ENCODE data around the gene GRID2.

GRCh38 chr4:93693141-93693540 lies 1389.4 kb downstream of the GRID2 start:
- no peak for TF ChIP-seq CTCF (IDR thresholded peaks at IDR 0.05)
- TF ChIP-seq POLR2A (IDR thresholded peaks at IDR 0.05) = no peak

Measured in stomach (tissue), 4 donors.